IMR-90 (cell line): Measurements from ENCODE around the gene SRRM4. TPM values are rescaled to one million over a fixed set of nuclear protein-coding genes. Genes with fewer than 3 reads are reported as not detected.

Experiments
- ATAC-seq: fragments of 200-7000 bp; cut with Tn5 transposase; 2 replicates; pipeline ENCODE4 v1.9.1; 2020; ENCODE audit warnings: low read depth, mild to moderate bottlenecking, moderate library complexity
- BruUV-seq: library from RNA; stranded (reverse); fragments of 400-500 nt; replicated peaks from 2 replicates; lab custom pipeline; 2021; lab: Mats Ljungman, UMichigan
- CTCF ChIA-PET: fragments of 300-600 bp; formaldehyde crosslinking; extraction: SDS; loops from one replicate; lab custom pipeline; 2021; ENCODE audit warnings: antibody characterized with exemption; lab: Yijun Ruan, JAX
- POLR2A ChIA-PET: fragments of 300-600 bp; sonication (Branson Sonifier 250); formaldehyde crosslinking; loops from one replicate; lab custom pipeline; 2022; ENCODE audit warnings: antibody characterized with exemption; ENCODE audit not compliant: unreplicated experiment; lab: Charles Lee
- DNase-seq: peaks from one replicate; pipeline ENCODE4 v3.0.0; 2013
- H2AFZ ChIP-seq: replicated peaks from 2 replicates; pipeline ENCODE3; 2013; ENCODE audit warnings: low read length, mild to moderate bottlenecking; ENCODE audit not compliant: poor library complexity
- H2AK5ac ChIP-seq: 2 replicates; pipeline ENCODE4 v1.6.1; 2013; ENCODE audit warnings: low read depth, low read length, inconsistent platforms
- H2AK9ac ChIP-seq: replicated peaks from 2 replicates; pipeline ENCODE3; 2013; ENCODE audit warnings: mild to moderate bottlenecking, low read depth, low read length, moderate library complexity; ENCODE audit not compliant: poor library complexity
- H2BK120ac ChIP-seq: 2 replicates; pipeline ENCODE4 v1.6.1; 2013; ENCODE audit warnings: low read depth, low read length, inconsistent platforms
- H2BK15ac ChIP-seq: 3 replicates; pipeline ENCODE4 v1.6.1; 2013; ENCODE audit warnings: low read depth, low read length, inconsistent platforms
- H2BK20ac ChIP-seq: 2 replicates; pipeline ENCODE4 v1.6.1; 2013; ENCODE audit warnings: low read depth, mild to moderate bottlenecking, inconsistent platforms, low read length, moderate library complexity
- H2BK5ac ChIP-seq: 2 replicates; pipeline ENCODE4 v1.6.1; 2013; ENCODE audit warnings: mild to moderate bottlenecking, low read depth, low read length, inconsistent platforms; ENCODE audit not compliant: poor library complexity, severe bottlenecking
- H3K14ac ChIP-seq: replicated peaks from 2 replicates; pipeline ENCODE4 v1.6.1; 2013; ENCODE audit warnings: low read depth, low read length, inconsistent platforms
- H3K18ac ChIP-seq: 2 replicates; pipeline ENCODE4 v1.6.1; 2013; ENCODE audit warnings: low read depth, low read length, control low read depth
- H3K23ac ChIP-seq: 2 replicates; pipeline ENCODE4 v1.6.1; 2013; ENCODE audit warnings: low read depth, low read length, inconsistent platforms
- H3K27ac ChIP-seq: 2 replicates; pipeline ENCODE4 v1.5.1; 2013; ENCODE audit warnings: mild to moderate bottlenecking, control low read depth, low read length; ENCODE audit not compliant: insufficient read depth
- H3K27me3 ChIP-seq: 2 replicates; pipeline ENCODE4 v1.6.1; 2013; ENCODE audit warnings: low read length; ENCODE audit not compliant: control insufficient read depth, insufficient read depth
- H3K36me3 ChIP-seq: 2 replicates; pipeline ENCODE4 v1.6.1; 2013; ENCODE audit warnings: low read length, mixed read lengths; ENCODE audit not compliant: control insufficient read depth, insufficient read depth
- H3K4ac ChIP-seq: 2 replicates; pipeline ENCODE4 v1.6.1; 2013; ENCODE audit warnings: low read depth, low read length, inconsistent platforms
- H3K4me1 ChIP-seq: 2 replicates; pipeline ENCODE4 v1.6.1; 2013; ENCODE audit warnings: low read length, mixed read lengths; ENCODE audit not compliant: control insufficient read depth, insufficient read depth
- H3K4me2 ChIP-seq: 2 replicates; pipeline ENCODE4 v1.6.1; 2013; ENCODE audit warnings: low read depth, mild to moderate bottlenecking, control low read depth, low read length, moderate library complexity
- H3K4me3 ChIP-seq: 2 replicates; pipeline ENCODE4 v1.5.1; 2013; ENCODE audit warnings: low read depth, mild to moderate bottlenecking, control low read depth, low read length, moderate library complexity; ENCODE audit not compliant: insufficient read depth
- H3K56ac ChIP-seq: 2 replicates; pipeline ENCODE4 v1.6.1; 2013; ENCODE audit warnings: low read length, inconsistent platforms; ENCODE audit not compliant: insufficient read depth; ENCODE audit errors: extremely low read depth
- H3K79me1 ChIP-seq, 2 experiments: 2 replicates each; pipeline ENCODE4 v1.6.1; 2013; ENCODE audit warnings: low read length in 2 of 2, inconsistent platforms in 1 of 2, low read depth in 1 of 2
- H3K9ac ChIP-seq: 2 replicates; pipeline ENCODE4 v1.6.1; 2013; ENCODE audit warnings: low read depth, low read length, control low read depth
- H3K9me1 ChIP-seq: 2 replicates; pipeline ENCODE4 v1.6.1; 2013; ENCODE audit warnings: low read length, inconsistent platforms; ENCODE audit not compliant: insufficient read depth
- H3K9me3 ChIP-seq: 2 replicates; pipeline ENCODE4 v1.6.1; 2013; ENCODE audit warnings: low read length; ENCODE audit not compliant: control insufficient read depth, insufficient read depth
- H4K20me1 ChIP-seq: 2 replicates; pipeline ENCODE4 v1.6.1; 2013; ENCODE audit warnings: low read length, inconsistent platforms; ENCODE audit not compliant: insufficient read depth
- H4K5ac ChIP-seq: 2 replicates; pipeline ENCODE4 v1.6.1; 2013; ENCODE audit warnings: mild to moderate bottlenecking, low read depth, low read length, control low read depth
- H4K8ac ChIP-seq, 2 experiments: 2 replicates each; pipeline ENCODE4 v1.6.1; 2013; ENCODE audit warnings: low read depth in 2 of 2, low read length in 2 of 2, control low read depth in 1 of 2, inconsistent platforms in 1 of 2
- H4K91ac ChIP-seq: 2 replicates; pipeline ENCODE4 v1.6.1; 2013; ENCODE audit warnings: low read depth, low read length, inconsistent platforms; ENCODE audit not compliant: insufficient read depth
- CHD1 ChIP-seq: IDR thresholded peaks from 2 replicates; pipeline ENCODE4 v1.6.1; 2012; ENCODE audit warnings: low read depth, low read length, improper control_type of control experiment
- MAZ ChIP-seq: IDR thresholded peaks from 2 replicates; pipeline ENCODE4 v1.6.1; 2012; ENCODE audit warnings: low read depth, mild to moderate bottlenecking, low read length, improper control_type of control experiment, moderate library complexity, borderline replicate concordance
- MXI1 ChIP-seq: IDR thresholded peaks from 2 replicates; pipeline ENCODE4 v1.6.1; 2012; ENCODE audit warnings: low read depth, mild to moderate bottlenecking, low read length, moderate library complexity, borderline replicate concordance
- POLR2A ChIP-seq: IDR thresholded peaks from 2 replicates; pipeline ENCODE4 v1.6.1; 2012; ENCODE audit warnings: mild to moderate bottlenecking, low read depth, low read length
- RCOR1 ChIP-seq: IDR thresholded peaks from 2 replicates; pipeline ENCODE4 v1.6.1; 2012; ENCODE audit warnings: mild to moderate bottlenecking, low read length, improper control_type of control experiment; ENCODE audit not compliant: insufficient replicate concordance
- WGBS, 2 experiments: methylation state at CpG; one replicate each; pipeline versions ENCODE4 v1.1.5 to v1.1.7; 2013; ENCODE audit warnings: missing lambda C conversion rate in 2 of 2; ENCODE audit not compliant: insufficient read length in 1 of 2; ENCODE audit errors: extremely low coverage in 2 of 2; 5-methylcytosine and 5-hydroxymethylcytosine counted together
- dilution Hi-C: fragments of 300-500 bp; cut with HindIII; formaldehyde crosslinking; loops from one replicate; pipeline ENCODE4 v1.14.3; 2018; ENCODE audit warnings: low sequenced_read_pairs; ENCODE audit not compliant: unreplicated experiment
- in situ Hi-C: fragments of 300-500 bp; cut with MboI; formaldehyde crosslinking; loops from 3 replicates; pipeline ENCODE4 v1.14.3; 2019; ENCODE audit warnings: low sequenced_read_pairs, inconsistent platforms, mixed read lengths
- intact Hi-C: fragments of 100-400 bp; cut with micrococcal nuclease; formaldehyde crosslinking; loops from 2 replicates; pipeline ENCODE4 v1.10.0; 2022
- polyA plus RNA-seq, 3 experiments: library from polyadenylated mRNA; depleted of rRNA; stranded (reverse); fragments of >200 nt; gene quantifications; 2 replicates each; pipeline ENCODE4 v1.2.3, GENCODE V29; 2012; ENCODE audit warnings: low replicate concordance in 1 of 3
- total RNA-seq: library from RNA; depleted of rRNA; stranded (reverse); fragments of >200 nt; gene quantifications from 2 replicates; pipeline ENCODE4 v1.2.3, GENCODE V29; 2012

SRRM4 gene
- total and polyA plus RNA-seq, 2 of the 4 experiments (the other 2 are of a cell fraction): not detected

GRCh38 chr12:119171691-119172425, 190.5 kb downstream of the SRRM4 start:
- Histone ChIP-seq H4K20me1 (no peaks in the 10 kb centered on the region), H2AFZ (no peak overlapping the region), H2BK5ac (no peak overlapping the region), H3K23ac (no peak overlapping the region), H4K91ac (no peak overlapping the region), H3K4ac (no peak overlapping the region), H3K18ac (no peak overlapping the region), H3K9me3 (no peaks in the 10 kb centered on the region), H3K14ac (no peak overlapping the region), H2AK5ac (no peak overlapping the region), H3K27me3 (peaks cover 4% of the 10 kb centered on the region; the same call in 1 of the 2 replicates), H3K27ac (no peak overlapping the region), H4K5ac (no peak overlapping the region), H3K4me1 (peaks cover 3% of the 10 kb centered on the region; the same call in 1 of the 2 replicates), H2AK9ac (no peak overlapping the region), H3K4me2 (no peak overlapping the region), H3K9ac (no peak overlapping the region), H2BK15ac (no peak overlapping the region), H3K36me3 (no peaks in the 10 kb centered on the region), H2BK20ac (no peak overlapping the region), H3K4me3 (no peak overlapping the region), H4K8ac (no peak overlapping the region), H3K56ac (no peak overlapping the region), H3K79me1 (no peaks in the 10 kb centered on the region), H3K9me1 (no peaks in the 10 kb centered on the region), H2BK120ac (no peak overlapping the region)
- DNase-seq (no peak), ATAC-seq (no peak)
- TF ChIP-seq CHD1 (no peak), POLR2A (no peak), MXI1 (no peak), RCOR1 (no peak), MAZ (no peak)
- in situ Hi-C loops: no loop called here
- CTCF ChIA-PET: no interaction called here
- dilution Hi-C loops: no loop called here
- WGBS, 2 experiments: 58% methylated on average over 3 of the region's 15 CpGs; no CpG with 5 or more reads in 1 of the 2 experiments
- intact Hi-C loops: loop anchor here (10.0 kb wide), 1 partner anchor 767 kb away; no protein-coding TSS in a partner anchor
- POLR2A ChIA-PET: no interaction called here
- BruUV-seq: no TSS peak
